ENCODE data around the gene CCDC9B. TPM values are rescaled to one million over a fixed set of nuclear protein-coding genes. Genes with fewer than 3 reads are reported as not detected.

The CCDC9B gene
- total and polyA plus RNA-seq, 2 of the 4 experiments (the other 2 are of a cell fraction), result 19.7 to 30.9 TPM

DNA sequence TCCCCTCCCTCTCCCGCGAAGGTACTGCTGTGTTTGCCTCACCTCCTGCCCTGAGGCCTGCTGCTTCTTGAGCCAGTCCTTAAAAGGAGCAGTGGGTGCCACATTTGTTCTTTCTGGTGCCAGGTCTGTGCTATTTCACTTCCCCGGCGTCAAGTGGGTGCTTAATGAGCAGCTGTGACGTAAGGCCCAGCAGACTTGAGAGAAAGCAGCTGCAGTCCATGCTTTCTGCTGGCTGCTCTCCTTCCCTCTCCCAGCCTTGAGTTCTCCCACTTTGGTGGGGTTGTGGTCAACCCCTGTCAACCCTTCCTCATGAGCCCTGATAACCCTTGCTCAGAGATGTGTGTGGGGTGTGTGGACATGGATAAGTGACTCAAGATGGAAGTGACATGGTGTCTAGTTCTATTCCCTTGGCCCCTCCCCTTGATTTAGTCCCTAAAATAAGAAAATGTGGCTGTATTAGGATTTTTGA is 10.3 kb downstream of the CCDC9B start:
- Histone ChIP-seq H3K79me1 (ENCODE audit: low read depth in 1 of 2, low read length in 2 of 2) (peaks cover 27 to 80% of the 10 kb centered on the region in 2 experiments), H3K9ac (ENCODE audit: low read depth, low read length) (no peak overlapping the region), H3K27me3 (ENCODE audit: control insufficient read depth, insufficient read depth, low read length) (no peaks in the 10 kb centered on the region), H2BK20ac (ENCODE audit: low read depth, low read length) (0 out of 2 replicates have a peak overlapping the region, but pooled peaks have one; percentile 12), H2AK9ac (replicated peaks; ENCODE audit: low read depth, low read length, poor library complexity) (peak overlapping the region; percentile 69), H3K9me1 (ENCODE audit: insufficient read depth, low read length) (peaks cover 41% of the 10 kb centered on the region), H3K4me3 (ENCODE audit: insufficient read depth, low read depth, low read length) (no peak overlapping the region), H4K91ac (ENCODE audit: insufficient read depth, low read depth, low read length) (peak overlapping the region; percentile 47), H3K9me3 (ENCODE audit: control insufficient read depth, insufficient read depth, low read length) (no peaks in the 10 kb centered on the region), H3K36me3 (ENCODE audit: control insufficient read depth, insufficient read depth, low read length) (peaks cover 4% of the 10 kb centered on the region), H4K5ac (ENCODE audit: low read depth, low read length) (peak overlapping the region; percentile 4; the same call in 1 of the 2 replicates), H2BK5ac (ENCODE audit: low read depth, low read length, poor library complexity, severe bottlenecking) (peak overlapping the region; percentile 74), H2BK120ac (ENCODE audit: low read depth, low read length) (peak overlapping the region; percentile 28; the same call in 1 of the 2 replicates), H4K20me1 (ENCODE audit: insufficient read depth, low read length) (peaks cover 4% of the 10 kb centered on the region; the same call in 1 of the 2 replicates), H2AFZ (replicated peaks; ENCODE audit: low read length, poor library complexity) (peak overlapping the region; percentile 27), H4K8ac (ENCODE audit: low read depth in 2 of 2, low read length in 2 of 2) (peak overlapping the region in 1 of 2 experiments; percentile 41; a peak in 1 of 4 replicates), H3K4me1 (ENCODE audit: control insufficient read depth, insufficient read depth, low read length) (peaks cover 49% of the 10 kb centered on the region), H3K27ac (ENCODE audit: insufficient read depth, low read length) (peak overlapping the region; percentile 24; the same call in 1 of the 2 replicates), H3K18ac (ENCODE audit: low read depth, low read length) (no peak overlapping the region), H3K4me2 (ENCODE audit: low read depth, low read length) (no peak overlapping the region), H3K23ac (ENCODE audit: low read depth, low read length) (peak overlapping the region; percentile 61; the same call in 1 of the 2 replicates), H2BK15ac (ENCODE audit: low read depth, low read length) (peak overlapping the region; percentile 38; the same call in 1 of the 3 replicates), H3K4ac (ENCODE audit: low read depth, low read length) (peak overlapping the region; percentile 61), H2AK5ac (ENCODE audit: low read depth, low read length) (peak overlapping the region; percentile 91), H3K14ac (replicated peaks; ENCODE audit: low read depth, low read length) (peak overlapping the region; percentile 69), H3K56ac (ENCODE audit: extremely low read depth, insufficient read depth, low read length) (no peak overlapping the region)
- dilution Hi-C loops (cut with HindIII; ENCODE audit: low sequenced_read_pairs, unreplicated experiment) (no loop called here), intact Hi-C loops (cut with micrococcal nuclease) (no loop called here), in situ Hi-C loops (cut with MboI; ENCODE audit: low sequenced_read_pairs) (no loop called here)
- TF ChIP-seq MAZ (IDR thresholded peaks at IDR 0.05; ENCODE audit: borderline replicate concordance, low read depth, low read length) (no peak), RAD21 (IDR thresholded peaks at IDR 0.05; ENCODE audit: low read length) (no peak), BHLHE40 (IDR thresholded peaks at IDR 0.05; ENCODE audit: low read depth, low read length) (no peak)
- TF ChIP-seq, protein P1, sequence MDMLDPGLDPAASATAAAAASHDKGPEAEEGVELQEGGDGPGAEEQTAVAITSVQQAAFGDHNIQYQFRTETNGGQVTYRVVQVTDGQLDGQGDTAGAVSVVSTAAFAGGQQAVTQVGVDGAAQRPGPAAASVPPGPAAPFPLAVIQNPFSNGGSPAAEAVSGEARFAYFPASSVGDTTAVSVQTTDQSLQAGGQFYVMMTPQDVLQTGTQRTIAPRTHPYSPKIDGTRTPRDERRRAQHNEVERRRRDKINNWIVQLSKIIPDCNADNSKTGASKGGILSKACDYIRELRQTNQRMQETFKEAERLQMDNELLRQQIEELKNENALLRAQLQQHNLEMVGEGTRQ (IDR thresholded peaks at IDR 0.05; ENCODE audit: low read depth, low read length), result no peak
- DNase-seq (peak; percentile 66), ATAC-seq (ENCODE audit: low read depth) (0 out of 2 replicates have a peak, but pooled peaks have one; percentile 1)
- POLR2A ChIA-PET (ENCODE audit: unreplicated experiment), result interaction anchor here (0.6 to 1.2 kb wide), 5 partner anchors 9 to 114 kb away, joined by 3 to 5 read pairs (median 3); partner anchors contain the start of gene CCDC9B
- WGBS, 2 experiments (ENCODE audit: extremely low coverage in 2 of 2, insufficient read length in 1 of 2), result no CpG with 5 or more reads among the region's 5 CpGs
- no TSS peak for BruUV-seq (replicated peaks)
- CTCF ChIA-PET, result no interaction called here

Data from IMR-90 (cell line).